NCI-H1417 treated with DMSO at 0.1 percent for 48 hours (cell line): Measurements from ENCODE around the gene SCN1B.

ENCODE experiments used
- DNase-seq: peaks from one replicate; lab custom pipeline; 2025; lab: John Stamatoyannopoulos, UW

The SCN1B gene

DNA sequence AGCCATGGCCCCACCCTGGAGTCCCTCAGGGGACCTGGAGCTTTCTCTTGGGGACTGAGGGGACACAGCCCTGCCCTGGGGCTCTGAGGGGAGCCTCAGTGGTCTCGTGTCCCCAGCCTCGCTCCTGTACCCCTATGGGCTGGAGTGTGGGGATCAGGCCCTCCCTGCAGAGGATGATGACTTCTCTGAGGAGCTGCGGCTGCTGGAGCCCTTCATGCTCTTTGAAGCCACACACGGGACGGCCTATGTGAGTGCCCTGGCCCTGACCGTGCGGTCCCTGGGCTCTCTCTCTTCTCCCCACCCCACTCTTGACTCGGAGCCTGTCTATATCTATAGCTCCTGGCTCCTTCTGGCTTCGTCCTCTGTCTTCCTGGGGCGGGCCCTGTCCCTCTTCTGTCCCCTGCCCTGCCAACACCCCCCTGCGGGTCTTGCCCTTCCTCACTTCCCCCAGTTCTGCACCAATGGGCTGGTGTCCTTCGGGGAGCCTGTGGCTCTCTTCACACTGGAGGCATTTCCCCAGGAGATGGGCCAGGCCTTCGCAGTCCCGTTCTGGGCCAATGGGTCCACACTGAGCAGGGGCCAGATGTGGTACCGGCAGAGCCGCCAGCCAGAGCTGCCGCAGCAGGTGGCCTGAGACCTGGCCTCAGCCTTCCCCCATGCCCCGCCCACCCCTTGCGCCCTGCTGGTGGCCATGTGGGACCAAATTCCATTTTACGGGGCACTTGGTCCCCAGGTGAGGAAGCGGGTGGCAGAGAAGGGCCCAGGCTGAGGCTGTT lies 44.3 kb downstream of the SCN1B start:
- DNase-seq, result no peak

DNA sequence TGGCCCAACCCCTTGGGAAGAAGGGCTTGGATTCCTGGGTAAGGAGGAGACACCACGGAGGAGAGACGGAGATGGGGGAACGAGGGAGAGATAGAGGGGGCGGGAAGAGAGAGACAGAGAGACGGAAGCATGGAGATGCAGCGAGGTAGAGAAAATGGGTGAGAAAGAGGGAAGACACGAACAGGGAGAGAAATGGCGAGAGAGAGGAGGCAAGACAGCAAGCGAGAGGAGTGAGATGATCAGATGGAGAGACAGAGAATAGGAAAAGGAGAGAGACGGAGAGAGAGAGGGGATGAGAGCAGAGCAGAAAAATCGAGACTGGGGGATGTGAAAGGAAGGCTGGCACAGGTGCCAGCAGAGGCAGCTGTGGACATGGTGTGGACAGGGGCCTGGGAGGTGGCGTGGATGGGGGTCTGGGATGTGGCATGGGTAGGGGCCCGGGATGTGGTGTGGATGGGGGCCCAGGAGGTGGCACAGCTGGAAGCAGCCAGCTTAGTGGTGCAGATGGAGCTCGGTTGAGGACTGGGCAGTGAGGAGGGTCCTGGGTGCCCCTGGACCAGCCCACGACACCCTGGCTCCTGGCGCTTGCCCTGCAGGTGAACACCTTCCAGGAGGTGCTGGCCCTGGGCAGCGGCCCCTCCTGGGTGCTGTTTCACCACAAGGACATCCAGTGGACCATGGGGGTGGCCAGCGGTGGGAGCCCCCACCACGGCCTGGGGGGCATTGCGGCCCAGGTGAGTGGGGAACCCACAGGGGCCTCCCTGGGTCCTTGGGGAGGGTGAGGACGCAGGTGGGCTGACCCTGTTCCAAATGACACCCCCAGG lies 45.1 kb downstream of the SCN1B start:
- no peak for DNase-seq

DNA sequence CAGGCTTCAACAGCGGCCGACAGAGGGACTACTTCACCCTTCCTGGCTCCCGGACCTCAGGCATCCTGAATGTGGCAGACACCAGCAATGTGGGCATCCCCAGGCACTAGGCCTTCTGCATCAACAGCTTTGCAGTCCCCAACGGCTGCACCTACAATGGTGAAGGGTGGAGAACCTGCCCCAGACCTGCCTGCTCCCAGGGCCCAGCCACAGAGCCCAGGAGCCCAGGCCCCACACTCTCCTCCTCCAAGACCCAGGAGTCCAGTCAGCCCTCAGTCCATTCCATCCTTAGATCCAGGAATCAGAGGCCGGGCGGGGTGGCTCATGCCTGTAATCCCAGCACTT lies 45.7 kb downstream of the SCN1B start:
- DNase-seq, result no peak

DNA sequence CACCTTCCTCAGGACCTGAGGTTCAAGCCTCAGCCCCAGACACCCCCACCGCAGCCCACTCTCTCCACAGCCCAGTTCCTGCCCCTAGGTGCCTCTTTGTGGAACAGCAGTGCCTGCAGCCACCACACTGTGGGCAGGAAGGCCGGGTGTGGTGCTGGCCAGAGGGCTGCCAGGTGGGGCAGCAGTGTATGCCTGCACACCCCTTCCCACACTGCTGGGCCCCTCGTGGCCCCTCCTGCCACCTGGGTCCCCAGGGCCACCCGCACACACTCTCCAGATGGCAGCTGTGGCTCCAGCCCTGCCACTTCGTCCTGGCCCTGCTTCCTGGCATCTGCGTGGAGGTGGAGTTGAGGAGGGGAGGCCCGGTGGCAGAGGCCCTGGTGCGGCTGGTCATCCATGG lies 46.4 kb downstream of the SCN1B start:
- DNase-seq, result no peak

DNA sequence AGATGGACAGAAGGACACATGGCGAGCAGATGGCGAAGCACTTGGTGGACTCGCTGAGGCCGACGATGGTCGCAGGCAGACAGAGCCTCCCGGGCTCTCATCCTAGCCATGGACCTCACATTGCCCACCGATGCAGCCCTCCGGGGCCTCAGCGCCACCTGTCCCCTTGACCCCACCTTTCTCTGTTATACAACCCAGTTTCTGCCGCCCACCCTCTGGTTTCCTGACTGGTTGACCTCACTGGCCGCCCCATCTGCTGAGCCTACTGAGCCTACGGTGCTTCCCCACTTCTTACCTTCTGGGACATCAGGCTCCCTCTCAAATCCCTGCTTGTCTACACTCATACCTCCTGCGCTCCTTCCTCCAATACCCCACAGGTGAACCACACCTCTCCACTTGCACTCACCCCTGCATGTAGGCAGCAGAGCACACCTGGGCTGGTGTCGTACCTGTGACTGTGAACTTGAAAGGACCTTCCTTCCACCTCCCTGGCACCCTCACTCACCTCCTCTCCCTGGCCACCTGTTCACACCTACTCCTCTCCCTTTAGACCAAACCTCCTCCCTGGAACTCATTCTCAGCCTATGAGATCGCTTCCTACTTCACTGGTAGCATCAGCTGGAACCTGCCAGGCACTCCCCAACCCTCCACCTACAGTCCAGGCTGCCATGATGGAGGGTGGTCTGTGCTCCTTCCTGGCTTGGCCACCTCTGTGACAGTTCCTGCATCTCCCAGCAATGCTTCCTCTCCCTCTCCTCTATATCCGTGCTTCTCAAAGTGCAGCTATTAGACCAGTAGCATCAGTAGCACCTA lies 47.3 kb downstream of the SCN1B start:
- no peak for DNase-seq

DNA sequence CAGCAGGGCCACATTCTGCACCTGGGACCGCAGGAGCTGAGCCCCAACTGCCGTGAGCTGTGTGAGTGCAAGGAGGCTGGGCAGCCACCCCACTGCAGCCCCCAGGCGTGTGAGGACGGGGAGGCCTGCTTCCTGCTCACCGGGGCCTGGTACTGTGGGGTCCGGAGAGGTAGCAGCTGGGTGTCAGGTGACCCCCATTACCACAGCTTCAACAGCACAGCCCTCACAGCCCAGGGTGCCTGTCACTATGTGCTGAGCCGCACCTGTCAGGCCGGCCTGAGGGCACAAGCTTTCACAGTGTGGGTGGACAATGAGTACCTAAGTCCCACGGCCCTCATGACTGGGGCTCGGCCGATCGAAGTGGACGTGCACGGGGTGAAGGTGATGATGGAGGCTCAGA lies 49.6 kb downstream of the SCN1B start:
- DNase-seq, result no peak

DNA sequence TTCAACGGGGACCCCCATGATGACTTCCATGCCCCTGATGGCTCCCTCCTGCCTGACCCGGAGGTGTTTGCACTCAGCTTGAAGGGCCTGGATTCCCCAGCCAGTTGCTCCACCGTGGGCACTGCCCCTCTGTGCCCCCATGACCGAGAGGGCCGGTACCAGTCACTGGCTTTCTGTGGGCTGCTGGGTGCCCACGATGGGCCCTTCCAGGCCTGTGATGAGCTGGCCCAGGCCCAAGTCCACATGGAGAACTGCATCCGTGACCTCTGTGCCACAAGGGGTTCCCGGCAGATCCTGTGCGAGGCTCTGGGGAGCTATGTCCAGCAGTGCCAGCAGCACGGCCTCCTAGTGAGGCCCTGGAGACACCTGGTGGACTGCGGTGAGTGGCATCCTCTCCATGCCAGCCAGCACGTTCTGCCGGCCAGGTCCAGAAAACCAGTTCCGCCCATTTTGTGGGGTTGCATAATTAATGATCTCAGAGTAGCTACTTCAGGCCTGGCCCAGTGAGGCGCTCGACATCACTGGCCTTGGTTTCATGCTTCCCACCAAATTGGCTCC lies 50.4 kb downstream of the SCN1B start:
- DNase-seq, result no peak

DNA sequence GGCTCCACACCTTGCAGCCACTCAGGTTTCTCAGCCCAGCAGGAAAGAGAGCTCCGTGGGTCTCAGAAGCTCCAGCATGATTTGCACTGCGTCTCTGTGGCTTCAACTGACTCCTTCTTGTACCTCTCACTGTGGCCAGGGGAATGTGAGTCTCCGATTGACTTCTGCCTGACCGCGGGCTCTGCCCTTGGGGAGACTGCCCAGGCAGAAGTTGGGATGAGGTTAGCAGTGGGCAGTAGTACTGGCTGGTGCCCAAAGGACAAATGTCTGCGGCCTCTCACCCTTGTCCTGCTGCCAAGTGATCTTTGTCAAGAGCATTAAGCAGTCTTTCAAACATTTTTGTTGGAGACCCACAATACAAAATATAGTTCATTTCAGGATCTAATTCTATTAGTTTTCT lies 50.9 kb downstream of the SCN1B start:
- DNase-seq, result no peak

DNA sequence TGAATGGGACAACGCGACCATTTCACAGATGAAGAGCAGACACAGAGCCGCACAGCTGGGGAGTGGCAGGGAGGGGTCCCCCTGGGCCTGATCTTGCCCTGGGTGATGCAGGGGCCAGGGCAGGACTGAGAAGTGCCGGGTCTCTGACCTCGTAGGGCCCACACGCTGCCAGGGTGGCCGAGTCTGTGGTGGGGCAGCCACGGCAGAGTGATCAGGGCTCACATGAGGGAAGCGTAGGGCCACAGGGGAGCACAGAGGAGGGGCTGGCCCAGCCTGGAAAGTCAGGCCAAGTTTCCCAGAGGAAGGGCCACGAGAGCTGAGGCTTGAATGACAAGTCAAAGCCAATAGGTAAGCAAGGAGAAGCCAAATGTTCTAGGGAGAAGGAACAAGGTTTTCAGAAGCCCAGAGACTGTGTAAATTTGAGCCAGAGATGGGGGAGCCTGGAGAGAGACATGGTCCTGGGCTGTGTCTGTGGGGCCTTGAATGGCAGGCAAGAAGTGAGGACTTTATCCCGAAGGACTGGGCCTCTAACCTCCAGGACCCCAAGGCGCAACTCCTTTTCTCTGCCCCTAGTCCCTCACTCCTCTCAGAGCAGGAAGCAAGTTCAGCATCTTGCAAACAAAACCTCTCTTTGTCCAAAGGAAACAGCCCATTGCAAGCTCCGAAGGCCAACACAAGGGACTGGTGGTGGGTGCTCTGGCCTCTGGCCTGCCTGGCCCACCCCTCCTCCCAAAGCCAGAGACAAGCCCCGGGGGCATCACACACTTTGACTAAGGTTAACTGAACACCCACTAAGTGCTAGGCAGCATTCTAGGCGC lies 53.6 kb downstream of the SCN1B start:
- DNase-seq, result no peak

DNA sequence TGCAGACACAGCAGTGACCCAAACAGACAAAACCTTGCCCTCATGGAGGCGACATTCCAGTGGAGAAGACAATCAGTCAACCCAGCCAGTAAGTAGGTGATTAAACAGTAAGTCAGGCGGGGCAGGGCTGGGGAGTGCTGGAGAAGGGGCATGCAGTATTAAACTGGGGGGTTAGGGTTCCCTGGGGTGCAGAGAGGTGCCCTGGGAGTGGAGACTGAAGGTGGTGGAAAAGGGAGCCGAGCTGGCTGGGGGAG lies 54.2 kb downstream of the SCN1B start:
- DNase-seq, result no peak

DNA sequence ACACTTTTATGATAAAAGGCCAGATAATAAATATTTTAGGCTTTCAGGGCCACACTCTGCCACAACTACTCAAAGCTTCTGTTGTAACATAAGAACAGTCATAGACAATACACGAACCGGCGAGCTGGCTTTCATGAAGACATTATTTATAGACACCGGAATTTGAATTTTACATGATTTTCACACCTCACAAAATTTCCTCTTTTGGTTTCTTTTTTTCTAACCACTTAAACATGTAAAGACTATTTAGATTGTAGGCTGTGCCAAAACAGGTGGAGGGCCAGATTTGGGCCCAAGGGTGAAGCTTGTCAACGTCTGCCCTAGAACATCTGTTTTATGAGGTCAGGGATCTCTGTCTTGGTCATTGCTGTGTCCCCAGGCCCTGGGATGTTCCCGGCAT lies 55.7 kb downstream of the SCN1B start:
- no peak for DNase-seq

DNA sequence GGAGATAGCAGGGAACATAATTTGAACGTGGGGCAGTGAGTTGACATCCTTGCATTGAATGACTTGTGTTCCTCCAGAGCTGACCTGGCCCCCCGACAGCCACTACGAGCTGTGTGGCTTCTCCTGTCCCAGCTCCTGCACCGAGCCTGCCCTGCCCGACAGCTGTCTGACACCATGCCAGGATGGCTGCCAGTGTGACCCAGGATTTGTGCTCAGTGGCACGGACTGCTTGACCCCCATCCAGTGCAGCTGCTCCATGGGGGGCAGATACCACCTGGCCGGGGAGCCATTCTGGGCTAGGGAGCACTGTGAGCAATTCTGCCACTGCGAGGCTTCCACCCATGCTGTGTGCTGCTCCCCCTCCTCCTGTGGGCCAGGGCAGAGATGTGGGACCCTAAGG lies 56.2 kb downstream of the SCN1B start:
- DNase-seq, result no peak

DNA sequence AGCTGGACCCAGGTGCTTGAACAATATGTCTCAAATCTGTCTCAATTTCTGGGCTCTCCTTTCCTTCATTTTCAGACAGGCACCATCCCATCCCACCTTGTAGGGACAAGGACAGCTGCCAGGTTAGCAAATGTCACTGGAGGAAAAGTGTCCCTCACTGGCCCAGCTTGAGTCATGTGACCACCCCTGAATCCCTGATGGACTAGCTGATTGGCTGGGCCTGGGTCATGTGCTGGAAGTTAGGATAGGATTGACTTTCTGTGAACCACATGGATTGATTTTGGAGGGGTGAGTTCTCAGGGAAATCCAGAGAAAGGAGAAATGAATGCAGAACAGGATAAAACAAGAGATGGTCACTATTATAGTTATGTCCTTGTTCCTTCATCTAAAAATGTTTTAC lies 57.1 kb downstream of the SCN1B start:
- DNase-seq, result no peak

DNA sequence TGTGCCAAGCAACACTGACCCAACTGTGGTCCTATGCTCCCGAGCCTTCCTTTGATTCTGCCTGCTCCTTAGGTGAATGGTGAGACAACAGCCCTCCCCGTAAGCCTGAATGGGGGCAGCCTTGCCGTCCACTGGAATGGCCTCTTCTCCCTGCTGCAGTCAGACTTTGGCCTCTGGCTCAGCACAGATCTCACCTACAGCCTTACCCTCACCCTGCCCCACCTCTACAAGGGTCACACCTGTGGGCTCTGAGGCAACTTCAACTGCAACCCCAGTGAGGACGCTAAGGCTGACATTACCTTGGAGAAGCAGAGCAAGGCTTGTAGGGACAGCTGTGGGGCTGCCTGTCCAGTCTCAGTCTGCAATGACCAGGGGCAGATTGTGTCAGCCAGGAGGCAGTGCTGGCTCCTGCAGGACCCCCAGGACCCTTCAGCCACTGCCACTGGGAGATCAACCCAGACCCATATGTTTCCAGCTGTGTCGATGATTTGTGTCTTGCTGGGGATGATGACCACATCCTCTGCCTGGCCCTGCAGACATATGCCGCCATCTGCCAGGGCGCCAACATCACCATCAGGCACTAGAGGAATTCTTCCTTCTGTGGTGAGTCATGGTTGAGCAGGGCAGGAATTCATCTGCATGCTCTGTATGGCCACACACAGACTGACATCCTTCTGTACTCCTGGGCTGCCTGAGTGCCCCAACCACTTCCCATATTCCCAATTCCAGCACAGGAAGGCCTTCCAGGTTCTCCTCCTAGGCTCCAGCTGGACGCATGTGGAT lies 58.1 kb downstream of the SCN1B start:
- DNase-seq, result no peak

DNA sequence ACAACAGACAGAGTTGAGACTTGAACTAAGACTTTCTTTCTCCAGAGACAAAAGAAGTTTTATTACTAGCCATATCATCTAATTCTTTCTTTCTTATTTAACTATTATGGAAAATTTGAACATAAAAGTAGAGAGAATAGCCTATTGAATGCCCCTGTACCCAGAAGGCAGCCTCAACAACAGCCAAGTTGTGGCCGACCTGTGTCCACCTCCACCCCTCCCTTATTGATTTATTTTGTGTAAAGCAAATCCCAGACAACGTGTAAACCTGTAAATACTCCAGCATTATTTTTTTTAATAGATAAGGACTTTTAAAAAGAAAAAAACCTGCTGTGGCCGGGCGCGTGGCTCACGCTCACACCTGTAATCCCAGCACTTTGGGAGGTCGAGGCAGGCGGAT lies 59.3 kb downstream of the SCN1B start:
- no peak for DNase-seq
